K562 (cell line): Measurements from ENCODE around the gene RELCH. TPM values are rescaled to one million over a fixed set of nuclear protein-coding genes. Genes with fewer than 3 reads are reported as not detected.

Source experiments
- ATAC-seq: fragments of 200-7000 bp; cut with Tn5 transposase; 3 replicates; pipeline ENCODE4 v1.9.1; 2020; ENCODE audit warnings: moderate library complexity
- BruUV-seq: library from RNA; stranded (reverse); fragments of 400-500 nt; replicated peaks from 2 replicates; lab custom pipeline; 2021; lab: Mats Ljungman, UMichigan
- CTCF ChIA-PET: fragments of 300-600 bp; formaldehyde crosslinking; extraction: SDS; loops from one replicate; lab custom pipeline; 2021; ENCODE audit warnings: low intra/inter-chr PET ratio; lab: Yijun Ruan, JAX
- POLR2A ChIA-PET: fragments of 300-600, 350-650 bp; sonication (Branson Sonifier 250); formaldehyde crosslinking; extraction: SDS; loops from one replicate; lab custom pipeline; 2021; ENCODE audit warnings: antibody characterized with exemption, inconsistent platforms; lab: Yijun Ruan, JAX
- DNase-seq, 4 experiments: peaks; one replicate each; pipeline versions ENCODE4 v3.0.0 to v3.0.0-alpha.2; 2011 to 2018; ENCODE audit warnings: low spot score in 3 of 4, mixed read lengths in 3 of 4; ENCODE audit errors: extremely low read depth in 1 of 4
- FAIRE-seq: peaks from 2 replicates; lab custom pipeline; 2011; peaks lifted over from hg19 to GRCh38; lab: Jason Lieb, UNC
- H2AFZ ChIP-seq: 2 replicates; pipeline ENCODE4 v1.6.0; 2011; ENCODE audit warnings: low read depth, low read length, control low read depth, inconsistent platforms
- H3K27ac ChIP-seq: fragments of 200-600 bp; 3 replicates; pipeline ENCODE4 v1.8.0; 2011; ENCODE audit warnings: low read depth, mild to moderate bottlenecking, control low read depth, inconsistent platforms, low read length, moderate library complexity, mixed read lengths; ENCODE audit errors: extremely low read depth
- H3K27me3 ChIP-seq, 2 experiments: fragments of 300-600 bp in 1 of 2; 2 replicates in 1 of 2; 3 replicates in 1 of 2; pipeline versions ENCODE4 v1.6.0 to v1.8.0; 2011; ENCODE audit warnings: inconsistent platforms in 2 of 2, low read length in 2 of 2, mild to moderate bottlenecking in 1 of 2, mixed read lengths in 1 of 2, moderate library complexity in 1 of 2; ENCODE audit not compliant: control insufficient read depth in 2 of 2, insufficient read depth in 2 of 2
- H3K36me3 ChIP-seq: fragments of 300-600 bp; 3 replicates; pipeline ENCODE4 v1.8.0; 2011; ENCODE audit warnings: mild to moderate bottlenecking, low read length, inconsistent platforms; ENCODE audit not compliant: control insufficient read depth, insufficient read depth
- H3K4me1 ChIP-seq, 2 experiments: fragments of 200-600 bp in 1 of 2; replicated peaks in 1 of 2; 2 replicates in 1 of 2; 3 replicates in 1 of 2; pipeline versions ENCODE4 v1.5.1 to v1.8.0; 2011; ENCODE audit warnings: inconsistent platforms in 2 of 2, low read length in 2 of 2, mild to moderate bottlenecking in 1 of 2, mixed read lengths in 1 of 2, moderate library complexity in 1 of 2; ENCODE audit not compliant: control insufficient read depth in 2 of 2, insufficient read depth in 2 of 2
- H3K4me2 ChIP-seq: 2 replicates; pipeline ENCODE4 v1.6.1; 2011; ENCODE audit warnings: low read length, control low read depth, inconsistent platforms, mixed read lengths; ENCODE audit not compliant: insufficient read depth
- H3K4me3 ChIP-seq: fragments of 200-600 bp; sonication (generic), shearing (Covaris generic); 2 replicates; pipeline ENCODE4 v1.5.1; 2016; ENCODE audit warnings: control low read depth, inconsistent platforms
- H3K79me2 ChIP-seq: fragments of 200-600 bp; 3 replicates; pipeline ENCODE4 v1.8.0; 2011; ENCODE audit warnings: low read length, inconsistent platforms; ENCODE audit not compliant: control insufficient read depth, insufficient read depth
- H3K9ac ChIP-seq, 2 experiments: 2 replicates each; pipeline versions ENCODE4 v1.6.0 to v1.6.1; 2011; ENCODE audit warnings: low read depth in 2 of 2, low read length in 2 of 2, control low read depth in 1 of 2, inconsistent platforms in 1 of 2, mild to moderate bottlenecking in 1 of 2, mixed read lengths in 1 of 2; ENCODE audit not compliant: insufficient read depth in 1 of 2
- H3K9me1 ChIP-seq: one replicate; pipeline ENCODE4 v1.6.0; 2011; ENCODE audit warnings: inconsistent platforms, mild to moderate bottlenecking, low read length, moderate library complexity; ENCODE audit not compliant: control insufficient read depth, insufficient read depth
- H3K9me3 ChIP-seq: replicated peaks from 2 replicates; pipeline ENCODE4 v1.5.1; 2011; ENCODE audit warnings: low read depth, low read length, inconsistent platforms; ENCODE audit not compliant: control insufficient read depth, insufficient read depth
- H4K20me1 ChIP-seq: replicated peaks from 2 replicates; pipeline ENCODE4 v1.6.1; 2011; ENCODE audit warnings: low read length, inconsistent platforms, mixed read lengths; ENCODE audit not compliant: control insufficient read depth, insufficient read depth
- ELF1 ChIP-seq: fragments of 200-800 bp; sonication (Bioruptor generic); IDR thresholded peaks from 2 replicates; pipeline ENCODE4 v1.6.1; 2016; ENCODE audit warnings: missing genetic modification characterization, missing compliant biosample characterization
- NFIC ChIP-seq: fragments of 450-650 bp; IDR thresholded peaks from 2 replicates; pipeline ENCODE4 v1.6.1; 2017; ENCODE audit warnings: mild to moderate bottlenecking, inconsistent platforms
- RAD21 ChIP-seq, 2 experiments: fragments of 250-450 bp in 1 of 2; fragments of 450-650 bp in 1 of 2; sonication (Bioruptor Pico) in 1 of 2; formaldehyde crosslinking in 1 of 2; IDR thresholded peaks in 1 of 2; conservative IDR thresholded peaks in 1 of 2; 2 replicates each; pipeline versions ENCODE4 v1.4.0 to v1.8.0; 2020 to 2022; ENCODE audit warnings: mild to moderate bottlenecking in 2 of 2, moderate library complexity in 1 of 2
- WGBS: fragments of 100-300 bp; shearing (Covaris generic); methylation state at CpG from one replicate; pipeline ENCODE4 v1.1.6; 2016; ENCODE audit warnings: low coverage, mixed read lengths; ENCODE audit not compliant: insufficient coverage; ENCODE audit errors: missing lambda C conversion rate; 5-methylcytosine and 5-hydroxymethylcytosine counted together
- in situ Hi-C: fragments of 300-500 bp; cut with MboI; formaldehyde crosslinking; loops from 4 replicates; pipeline ENCODE4 v1.15.0; 2018; ENCODE audit warnings: inconsistent platforms, mixed read lengths
- intact Hi-C: fragments of 100-400 bp; cut with micrococcal nuclease; formaldehyde crosslinking; loops from 2 replicates; pipeline ENCODE4 v1.14.2; 2022
- polyA plus RNA-seq, 8 experiments: library from polyadenylated mRNA; depleted of rRNA in 4 of 8; stranded (reverse) in 5 of 8; unstranded in 3 of 8; fragments of >200 nt; fragmentation: Nextera tagmentation in 2 of 8; fragmentation: Illumina TruSeq in 1 of 8; extraction: Ambion mirVana in 2 of 8; extraction: Trizol in 1 of 8; gene quantifications; 2 replicates each; pipeline versions ENCODE4 v1.2.1 to v1.2.3, GENCODE V29; 2011 to 2014; ENCODE audit warnings: inconsistent platforms in 1 of 8, missing spikeins in 1 of 8
- total RNA-seq, 7 experiments: library from RNA; depleted of rRNA in 6 of 7; stranded (reverse); fragments of >200 nt in 6 of 7; fragmentation: Illumina TruSeq in 2 of 7; extraction: Trizol in 2 of 7; gene quantifications; 2 replicates each; pipeline versions ENCODE4 v1.2.1 to v1.2.3, GENCODE V29; 2011 to 2021; ENCODE audit warnings: low replicate concordance in 1 of 7
- TF ChIP-seq, protein P1 (sequence below): sonication (generic); formaldehyde crosslinking; IDR thresholded peaks from 2 replicates; pipeline ENCODE4 v1.9.0; 2022; ENCODE audit warnings: mild to moderate bottlenecking, missing genetic modification reagents
- TF ChIP-seq, protein P2 (sequence below): fragments of 150-350 bp; IDR thresholded peaks from 2 replicates; pipeline ENCODE4 v1.6.1; 2014; ENCODE audit warnings: low read depth, mild to moderate bottlenecking, low read length, borderline replicate concordance

RELCH gene
- total and polyA plus RNA-seq, 9 of the 15 experiments (the other 6 are each of a cell fraction or from before 2014, with no cell fraction given), result 1.4 to 13.6 (median 7.6) TPM

DNA sequence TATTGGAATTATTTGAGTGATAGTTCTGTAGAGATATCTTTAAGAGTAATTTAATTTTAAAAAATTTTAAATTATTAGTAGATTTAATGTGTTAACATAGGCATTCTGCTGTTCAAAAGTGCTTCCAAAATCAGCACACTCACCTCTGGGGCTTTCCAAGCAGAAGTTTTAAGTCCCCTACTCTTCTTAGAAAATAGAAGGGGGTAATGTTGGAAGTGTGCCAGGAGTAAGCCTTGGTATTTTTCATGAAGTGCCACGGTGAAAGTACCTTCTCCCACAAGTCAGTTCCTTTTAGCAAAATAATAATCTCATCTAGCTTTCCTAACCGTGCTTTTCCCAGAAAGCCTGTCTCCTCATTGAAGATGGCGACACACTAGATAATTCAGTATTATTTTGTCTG is 134.1 kb downstream of the RELCH start:
- ChIA-PET POLR2A (no interaction called here), CTCF (no interaction called here)
- WGBS, result 0% methylated on average over 3 of the region's 3 CpGs
- peaks cover 5 to 15% of the 10 kb centered on the region in 2 experiments; a peak in 4 of 5 replicates for H3K27me3 ChIP-seq
- BruUV-seq, result no TSS peak
- H3K9me3 ChIP-seq, result no peaks in the 10 kb centered on the region
- H3K9me1 ChIP-seq, result no peaks in the 10 kb centered on the region
- in situ Hi-C loops (no loop called here), intact Hi-C loops (loop anchor here (10.0 kb wide), 1 partner anchor 136 kb away; the partner anchor contains the start of genes PIGN and RELCH)
- H3K4me3 ChIP-seq, result no peak overlapping the region
- no peak overlapping the region for H3K4me2 ChIP-seq
- DNase-seq (no peak), ATAC-seq (no peak), FAIRE-seq (no peak)
- peaks cover 4 to 20% of the 10 kb centered on the region in 2 experiments; a peak in 3 of 5 replicates for H3K4me1 ChIP-seq
- no peak overlapping the region for H3K27ac ChIP-seq
- no peaks in the 10 kb centered on the region for H3K36me3 ChIP-seq
- no peaks in the 10 kb centered on the region for H3K79me2 ChIP-seq
- no peak overlapping the region for H3K9ac ChIP-seq
- no peak overlapping the region for H2AFZ ChIP-seq
- TF ChIP-seq NFIC, result peak; percentile 25; the same call in 1 of the 2 replicates
- TF ChIP-seq, protein P1, sequence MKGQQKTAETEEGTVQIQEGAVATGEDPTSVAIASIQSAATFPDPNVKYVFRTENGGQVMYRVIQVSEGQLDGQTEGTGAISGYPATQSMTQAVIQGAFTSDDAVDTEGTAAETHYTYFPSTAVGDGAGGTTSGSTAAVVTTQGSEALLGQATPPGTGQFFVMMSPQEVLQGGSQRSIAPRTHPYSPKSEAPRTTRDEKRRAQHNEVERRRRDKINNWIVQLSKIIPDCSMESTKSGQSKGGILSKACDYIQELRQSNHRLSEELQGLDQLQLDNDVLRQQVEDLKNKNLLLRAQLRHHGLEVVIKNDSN (CRISPR knock-in tag), result no peak
- no peaks in the 10 kb centered on the region for H4K20me1 ChIP-seq

DNA sequence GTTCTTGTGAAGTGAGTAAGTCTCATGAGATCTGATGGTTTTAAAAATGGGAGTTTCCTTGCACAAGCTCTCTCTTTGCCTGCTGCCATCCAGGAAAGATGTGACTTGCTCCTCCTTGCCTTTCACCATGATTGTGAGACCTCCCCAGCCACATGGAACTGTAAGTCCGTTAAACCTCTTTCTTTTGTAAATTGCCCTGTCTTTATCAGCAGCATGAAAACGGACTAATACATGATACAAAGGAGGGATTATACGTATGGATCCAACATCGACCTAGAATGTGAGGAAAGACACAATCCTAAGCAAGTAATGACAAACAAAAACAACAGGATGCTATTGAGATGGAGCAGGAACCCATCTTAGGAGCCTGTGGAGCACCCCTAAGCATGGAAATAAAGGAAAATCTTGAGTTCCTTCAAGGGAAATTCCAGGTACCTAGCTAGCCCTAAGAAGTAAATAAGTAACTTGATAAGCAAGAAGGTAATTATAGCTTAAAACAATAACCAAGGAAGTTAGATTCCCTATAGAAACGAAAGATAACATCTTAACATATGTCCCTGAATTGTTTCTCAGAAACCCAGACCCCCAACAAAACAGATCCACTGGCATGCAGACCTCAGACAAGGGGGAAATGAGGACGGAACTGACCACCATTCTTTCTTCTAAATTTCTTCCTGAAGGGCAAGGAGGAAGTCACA is 136.6 kb downstream of the RELCH start:
- no peaks in the 10 kb centered on the region for H3K79me2 ChIP-seq
- H3K27ac ChIP-seq, result no peak overlapping the region
- FAIRE-seq, result no peak
- no TSS peak for BruUV-seq
- ChIA-PET CTCF (no interaction called here), POLR2A (no interaction called here)
- in situ Hi-C loops, result no loop called here
- H3K9me3 ChIP-seq, result no peaks in the 10 kb centered on the region
- H4K20me1 ChIP-seq, result no peaks in the 10 kb centered on the region
- intact Hi-C loops, result loop anchor here (1.0 to 10.0 kb wide), 2 partner anchors 139 to 261 kb away; partner anchors contain the start of genes PIGN and RELCH
- no peak overlapping the region for H3K4me2 ChIP-seq
- no peak overlapping the region for H2AFZ ChIP-seq
- no peak overlapping the region for H3K9ac ChIP-seq
- H3K4me3 ChIP-seq, result no peak overlapping the region
- DNase-seq, result no peak
- no peak for ATAC-seq
- peaks cover 4 to 20% of the 10 kb centered on the region in 2 experiments; a peak in 3 of 5 replicates for H3K4me1 ChIP-seq
- 5% methylated on average over 5 of the region's 6 CpGs for WGBS
- H3K27me3 ChIP-seq, result peaks cover 17% of the 10 kb centered on the region in 2 experiments
- no peaks in the 10 kb centered on the region for H3K36me3 ChIP-seq
- H3K9me1 ChIP-seq, result no peaks in the 10 kb centered on the region
- TF ChIP-seq RAD21 (CRISPR knock-in tag; conservative IDR thresholded peaks at IDR 0.05 in 1 of 2, IDR thresholded peaks at IDR 0.05 in 1 of 2) (no peak), ELF1 (tag) (no peak)
- TF ChIP-seq, protein P2, sequence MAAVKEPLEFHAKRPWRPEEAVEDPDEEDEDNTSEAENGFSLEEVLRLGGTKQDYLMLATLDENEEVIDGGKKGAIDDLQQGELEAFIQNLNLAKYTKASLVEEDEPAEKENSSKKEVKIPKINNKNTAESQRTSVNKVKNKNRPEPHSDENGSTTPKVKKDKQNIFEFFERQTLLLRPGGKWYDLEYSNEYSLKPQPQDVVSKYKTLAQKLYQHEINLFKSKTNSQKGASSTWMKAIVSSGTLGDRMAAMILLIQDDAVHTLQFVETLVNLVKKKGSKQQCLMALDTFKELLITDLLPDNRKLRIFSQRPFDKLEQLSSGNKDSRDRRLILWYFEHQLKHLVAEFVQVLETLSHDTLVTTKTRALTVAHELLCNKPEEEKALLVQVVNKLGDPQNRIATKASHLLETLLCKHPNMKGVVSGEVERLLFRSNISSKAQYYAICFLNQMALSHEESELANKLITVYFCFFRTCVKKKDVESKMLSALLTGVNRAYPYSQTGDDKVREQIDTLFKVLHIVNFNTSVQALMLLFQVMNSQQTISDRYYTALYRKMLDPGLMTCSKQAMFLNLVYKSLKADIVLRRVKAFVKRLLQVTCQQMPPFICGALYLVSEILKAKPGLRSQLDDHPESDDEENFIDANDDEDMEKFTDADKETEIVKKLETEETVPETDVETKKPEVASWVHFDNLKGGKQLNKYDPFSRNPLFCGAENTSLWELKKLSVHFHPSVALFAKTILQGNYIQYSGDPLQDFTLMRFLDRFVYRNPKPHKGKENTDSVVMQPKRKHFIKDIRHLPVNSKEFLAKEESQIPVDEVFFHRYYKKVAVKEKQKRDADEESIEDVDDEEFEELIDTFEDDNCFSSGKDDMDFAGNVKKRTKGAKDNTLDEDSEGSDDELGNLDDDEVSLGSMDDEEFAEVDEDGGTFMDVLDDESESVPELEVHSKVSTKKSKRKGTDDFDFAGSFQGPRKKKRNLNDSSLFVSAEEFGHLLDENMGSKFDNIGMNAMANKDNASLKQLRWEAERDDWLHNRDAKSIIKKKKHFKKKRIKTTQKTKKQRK, result no peak
